HG02588 (cell line): Measurements from ENCODE around the gene UBR4.

Source experiments
- ATAC-seq: cut with Tn5 transposase; IDR thresholded peaks from one replicate; pipeline ENCODE4 v1.9.1; 2021; ENCODE audit warnings: mild to moderate bottlenecking, moderate library complexity; ENCODE audit not compliant: unreplicated experiment

The UBR4 gene

GRCh38 chr1:19074361-19074901, 135.6 kb downstream of the UBR4 start:
- ATAC-seq: no peak

GRCh38 chr1:19073311-19074186, 136.5 kb downstream of the UBR4 start:
- no peak for ATAC-seq

GRCh38 chr1:19072285-19072981, 137.6 kb downstream of the UBR4 start:
- ATAC-seq: no peak

GRCh38 chr1:19071674-19072281, 138.3 kb downstream of the UBR4 start:
- no peak for ATAC-seq

GRCh38 chr1:19070891-19071621, 139.0 kb downstream of the UBR4 start:
- ATAC-seq: no peak

- no peak for ATAC-seq
Measured at GRCh38 chr1:19070197-19070651, 139.8 kb downstream of the UBR4 start.

- ATAC-seq: no peak
Measured at GRCh38 chr1:19068639-19069276, 141.3 kb downstream of the UBR4 start.

- ATAC-seq: no peak
Measured at GRCh38 chr1:19067912-19068638, 142.0 kb downstream of the UBR4 start.

GRCh38 chr1:19067182-19067911, 142.7 kb downstream of the UBR4 start:
- no peak for ATAC-seq

GRCh38 chr1:19066874-19067181, 143.2 kb downstream of the UBR4 start:
- no peak for ATAC-seq

GRCh38 chr1:19066248-19066873, 143.7 kb downstream of the UBR4 start:
- ATAC-seq: no peak

GRCh38 chr1:19065526-19066247, 144.4 kb downstream of the UBR4 start:
- no peak for ATAC-seq

GRCh38 chr1:19064906-19065450, 145.1 kb downstream of the UBR4 start:
- no peak for ATAC-seq

GRCh38 chr1:19063122-19063521, 146.9 kb downstream of the UBR4 start:
- no peak for ATAC-seq

GRCh38 chr1:19062258-19063029, 147.6 kb downstream of the UBR4 start:
- ATAC-seq: no peak

- ATAC-seq: no peak
Measured at GRCh38 chr1:19061798-19062197, 148.3 kb downstream of the UBR4 start.

- no peak for ATAC-seq
Measured at GRCh38 chr1:19061343-19061742, 148.7 kb downstream of the UBR4 start.
